Stimulated activated CD8-positive, alpha-beta memory T cell treated with anti-CD3 and anti-CD28 coated beads, Interleukin-15, amount 100 ng/mL, for 4 hours (primary cell): Measurements from ENCODE around the gene AGL.
"Not testable (repeated sequence)": the region's sequence is repeated elsewhere in the genome, so short reads cannot be mapped to it uniquely, and the experiment has no call there.

Experiments used
- DNase-seq, 2 donors: peaks; one replicate each; pipeline ENCODE4 v3.0.0-alpha.2; 2020; ENCODE audit warnings: low read depth in 2 of 2

The AGL gene

DNA sequence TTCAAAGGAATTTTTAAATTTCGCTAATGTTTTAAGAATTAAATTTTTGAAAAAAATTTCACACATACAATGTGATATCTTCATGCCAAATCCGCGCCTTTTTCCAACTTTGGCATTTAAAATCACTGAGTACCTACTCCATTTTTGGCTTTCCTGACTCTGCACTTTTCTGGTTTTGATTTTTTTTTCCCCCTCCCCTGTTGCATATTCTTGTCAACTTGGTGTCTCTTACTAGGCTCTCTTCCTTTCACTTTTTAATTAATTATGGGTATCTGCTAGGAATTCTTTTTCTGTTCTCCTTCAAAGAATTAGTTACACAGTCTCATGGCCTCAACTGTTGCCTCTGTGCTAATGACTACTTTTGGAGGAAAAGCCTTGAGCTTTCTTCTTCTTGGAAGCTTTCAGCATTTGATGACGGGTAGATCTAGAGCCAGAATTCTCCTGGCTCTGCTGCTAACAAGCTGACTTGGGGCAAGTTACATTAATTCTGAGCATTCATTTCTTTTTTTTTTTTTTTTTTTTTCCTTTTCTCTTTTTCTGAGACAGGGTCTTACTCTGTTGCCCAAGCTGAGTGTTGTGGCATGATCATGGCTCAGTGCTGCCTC lies 1.8 kb downstream of the AGL start:
- no peak for DNase-seq

DNA sequence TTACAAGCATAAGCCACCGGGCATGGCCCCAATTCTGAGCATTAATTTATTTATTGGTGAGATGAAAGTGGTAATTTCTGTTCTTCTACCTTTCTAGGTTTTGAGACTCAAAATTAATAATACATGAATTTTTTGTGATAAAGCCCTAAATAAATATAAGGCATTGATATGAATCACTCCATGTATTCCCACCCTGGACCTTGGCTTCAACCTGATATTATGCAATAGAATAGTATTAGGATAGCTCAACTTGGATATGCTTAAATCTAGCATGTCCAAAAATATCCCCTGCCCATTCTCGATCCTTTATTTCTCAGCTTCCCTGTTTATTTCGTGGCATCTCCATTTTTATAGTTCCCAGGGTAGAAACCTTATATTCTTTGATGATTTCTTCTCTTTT lies 2.5 kb downstream of the AGL start:
- DNase-seq, result no peak

DNA sequence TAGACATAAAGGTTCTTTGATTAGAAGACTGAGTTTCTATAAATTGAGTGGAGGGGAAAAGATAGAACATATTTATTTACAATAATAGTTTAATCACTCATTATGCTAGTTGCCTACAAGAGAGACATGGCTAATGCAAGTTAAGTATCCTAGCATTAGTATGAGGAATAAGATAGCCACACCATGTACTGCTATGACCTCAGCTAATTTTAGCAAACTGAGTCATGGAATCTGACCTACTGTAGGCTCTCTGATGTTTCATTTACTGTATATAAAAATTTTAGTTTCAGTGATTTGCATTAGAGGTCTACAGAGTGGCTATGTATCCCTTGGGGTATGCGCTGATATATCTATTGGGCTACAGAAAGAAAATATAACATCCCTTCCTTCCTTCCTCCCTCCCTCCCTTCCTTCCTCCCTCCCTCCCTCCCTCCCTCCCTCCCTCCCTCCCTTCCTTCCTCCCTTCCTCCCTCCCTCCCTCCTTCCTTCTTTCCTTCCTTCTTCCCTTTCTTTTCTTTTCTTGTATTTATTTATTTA lies 5.8 kb downstream of the AGL start:
- DNase-seq, result no peak

DNA sequence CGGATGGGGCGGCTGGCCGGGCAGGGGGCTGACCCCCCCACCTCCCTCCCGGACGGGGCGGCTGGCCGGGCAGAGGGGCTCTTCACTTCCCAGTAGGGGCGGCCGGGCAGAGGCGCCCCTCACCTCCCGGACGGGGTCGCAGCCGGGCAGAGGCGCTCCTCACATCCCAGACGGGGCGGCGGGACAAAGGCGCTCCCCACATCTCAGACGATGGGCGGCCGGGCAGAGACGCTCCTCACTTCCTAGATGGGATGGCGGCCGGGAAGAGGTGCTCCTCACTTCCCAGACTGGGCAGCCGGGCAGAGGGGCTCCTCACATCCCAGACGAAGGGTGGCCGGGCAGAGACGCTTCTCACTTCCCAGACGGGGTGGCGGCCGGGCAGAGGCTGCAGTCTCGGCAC lies 6.9 kb downstream of the AGL start:
- DNase-seq, result not testable (repeated sequence)

DNA sequence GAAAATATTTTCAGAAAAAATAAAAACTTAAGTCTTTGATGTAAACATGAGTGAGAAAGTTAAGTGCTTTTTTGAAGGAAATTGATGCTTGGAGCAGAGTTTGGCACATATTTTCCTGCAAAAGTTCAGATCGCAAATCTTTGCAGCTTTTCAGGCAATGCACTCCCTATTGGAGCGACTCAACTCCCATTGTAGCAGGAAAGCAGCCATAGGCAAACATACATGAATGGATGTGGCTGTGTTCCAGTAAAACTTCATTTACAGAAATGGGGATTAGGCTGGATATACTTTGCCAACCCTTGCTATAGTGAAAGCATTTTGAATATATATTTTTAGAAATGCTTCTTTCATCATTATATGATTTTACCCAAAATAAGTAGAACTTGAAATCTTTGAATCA lies 8.1 kb downstream of the AGL start:
- no peak for DNase-seq

DNA sequence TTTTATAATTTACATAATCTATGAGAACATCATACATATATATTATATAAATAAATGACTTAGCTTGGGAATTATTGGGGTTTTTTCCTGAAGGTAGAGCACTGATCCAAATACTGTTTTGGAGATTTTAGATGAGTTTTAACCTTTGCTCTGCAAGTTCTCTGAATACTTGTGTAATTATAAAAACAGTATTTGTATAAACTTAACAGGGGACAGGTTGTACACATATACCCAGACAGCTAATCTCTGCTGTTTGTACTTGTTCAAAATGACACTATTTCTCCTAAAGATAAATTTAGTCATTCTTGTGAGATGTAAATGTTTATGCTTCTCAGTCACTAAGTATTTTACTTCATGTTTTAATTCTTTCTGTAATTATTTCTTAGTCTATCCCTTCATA lies 8.7 kb downstream of the AGL start:
- DNase-seq, result no peak

DNA sequence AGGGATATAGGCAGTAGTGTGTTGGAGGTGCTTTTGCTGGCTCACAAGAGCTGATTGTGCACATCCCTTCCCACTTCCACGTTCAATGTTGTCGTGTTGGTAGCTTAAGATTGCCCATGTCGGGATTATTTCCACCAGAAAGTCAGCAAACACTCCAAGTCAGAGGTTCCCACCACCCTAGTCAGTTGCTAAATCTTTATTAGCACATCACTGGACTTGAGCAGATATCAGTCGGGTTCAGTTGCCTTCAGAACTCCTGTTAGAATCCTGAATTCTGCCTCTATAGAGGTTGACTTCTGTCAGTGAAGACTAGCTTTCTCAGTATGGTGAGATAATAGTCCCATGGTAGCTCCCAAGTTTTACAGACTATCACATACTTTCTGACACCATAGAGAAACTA lies 10.5 kb downstream of the AGL start:
- DNase-seq, result no peak

DNA sequence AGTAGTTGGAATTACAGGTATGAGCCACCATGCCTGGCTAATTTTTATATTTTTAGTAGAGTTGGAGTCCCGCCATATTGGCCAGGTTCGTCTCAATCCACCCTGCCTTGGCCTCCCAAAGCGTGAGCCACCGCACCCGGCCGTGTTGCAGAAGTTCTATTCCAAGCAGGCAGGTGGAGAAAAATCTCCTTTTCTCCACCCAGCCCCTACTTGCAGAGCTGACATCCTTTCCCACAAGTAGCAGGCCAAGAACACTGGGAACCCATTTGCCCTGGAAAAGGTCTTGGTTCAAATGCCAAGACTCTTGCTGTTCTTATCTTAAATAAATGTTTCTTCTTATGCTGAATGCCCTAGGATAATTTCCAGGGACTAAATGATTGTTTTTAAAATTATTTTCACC lies 17.5 kb downstream of the AGL start:
- DNase-seq, result no peak

DNA sequence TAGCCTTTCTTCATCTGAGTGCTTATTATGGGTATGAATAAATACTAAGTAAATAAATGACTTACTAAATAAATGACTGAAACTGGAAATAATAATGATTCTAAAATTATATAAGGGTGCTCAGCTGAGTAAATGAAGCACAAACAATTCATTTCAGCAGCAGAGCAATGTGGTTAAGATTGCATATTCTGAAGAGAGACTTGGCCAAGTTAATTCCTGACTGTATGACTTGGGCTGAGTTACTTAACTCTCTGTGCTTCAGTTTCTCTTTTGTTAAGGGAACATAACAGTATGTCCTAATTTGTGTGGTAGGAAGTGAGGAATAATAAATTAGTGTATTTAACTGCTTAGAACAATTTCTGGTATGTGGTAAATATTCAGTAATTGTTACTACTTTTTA lies 19.1 kb downstream of the AGL start:
- DNase-seq, result no peak

DNA sequence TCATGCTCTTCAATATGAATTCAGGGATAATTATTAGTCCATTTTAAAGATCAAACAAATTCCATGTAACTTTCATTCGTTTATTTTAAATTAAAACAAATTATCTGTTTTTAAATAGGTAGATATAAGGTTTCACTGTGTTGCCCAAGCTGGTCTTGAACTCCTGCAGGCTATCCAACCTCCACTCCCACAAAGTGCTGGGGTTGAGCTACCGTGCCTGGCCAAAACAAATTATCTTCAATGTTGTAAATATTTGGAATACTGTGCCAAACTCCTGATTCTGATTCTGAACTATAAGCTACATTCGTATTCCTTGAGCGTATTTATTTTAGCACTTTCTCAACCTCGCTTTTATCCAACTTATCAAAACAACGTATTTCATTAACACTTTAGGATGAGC lies 19.6 kb downstream of the AGL start:
- no peak for DNase-seq

DNA sequence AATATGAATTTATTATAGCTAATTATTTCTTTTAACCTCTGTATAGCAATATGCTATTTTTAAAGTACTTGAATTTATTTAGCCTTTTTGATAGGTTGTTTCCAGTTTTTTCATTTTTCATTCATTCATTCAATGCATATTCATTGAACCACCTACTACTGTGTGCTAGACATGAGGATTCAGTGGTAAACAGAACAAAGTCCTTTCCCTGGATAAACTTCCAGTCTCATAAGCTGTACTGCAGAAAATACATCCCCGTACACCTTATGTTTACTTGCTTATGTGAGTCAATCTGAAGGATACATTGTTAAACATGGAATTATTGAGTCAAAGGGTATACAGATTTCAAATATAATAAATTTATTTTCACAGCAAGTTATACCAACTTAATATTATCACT lies 21.9 kb downstream of the AGL start:
- no peak for DNase-seq

DNA sequence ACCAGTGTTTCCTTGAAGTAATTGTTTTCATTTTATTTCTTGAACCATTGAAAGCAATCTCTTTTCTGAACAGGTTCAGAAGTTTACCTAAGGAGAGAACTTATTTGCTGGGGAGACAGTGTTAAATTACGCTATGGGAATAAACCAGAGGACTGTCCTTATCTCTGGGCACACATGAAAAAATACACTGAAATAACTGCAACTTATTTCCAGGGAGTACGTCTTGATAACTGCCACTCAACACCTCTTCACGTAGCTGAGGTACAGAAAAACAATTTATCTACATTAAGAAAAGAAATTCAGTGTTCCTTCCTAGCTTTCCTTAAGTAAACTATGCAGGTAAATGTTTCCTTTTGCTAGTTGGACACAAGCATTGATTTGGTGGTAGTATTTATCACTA lies 27.4 kb downstream of the AGL start:
- no peak for DNase-seq

DNA sequence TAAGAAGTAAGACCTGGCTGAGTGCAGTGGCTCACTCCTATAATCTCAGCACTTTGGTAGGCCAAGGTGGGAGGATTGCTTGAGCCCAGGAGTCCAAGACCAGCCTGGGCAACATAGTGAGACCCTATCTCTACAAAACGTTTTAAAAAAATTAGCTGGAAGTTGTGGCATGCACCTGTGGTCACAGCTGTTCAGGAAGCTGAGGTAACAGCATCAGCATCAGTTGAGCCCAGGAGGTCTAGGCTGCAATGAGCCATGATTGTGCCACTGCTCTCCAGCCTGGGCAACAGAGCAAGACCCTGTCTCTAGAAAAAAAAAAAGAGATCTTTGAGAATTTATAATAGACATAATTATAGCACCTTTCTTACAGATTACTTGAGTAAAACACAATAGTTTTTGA lies 36.0 kb downstream of the AGL start:
- no peak for DNase-seq

DNA sequence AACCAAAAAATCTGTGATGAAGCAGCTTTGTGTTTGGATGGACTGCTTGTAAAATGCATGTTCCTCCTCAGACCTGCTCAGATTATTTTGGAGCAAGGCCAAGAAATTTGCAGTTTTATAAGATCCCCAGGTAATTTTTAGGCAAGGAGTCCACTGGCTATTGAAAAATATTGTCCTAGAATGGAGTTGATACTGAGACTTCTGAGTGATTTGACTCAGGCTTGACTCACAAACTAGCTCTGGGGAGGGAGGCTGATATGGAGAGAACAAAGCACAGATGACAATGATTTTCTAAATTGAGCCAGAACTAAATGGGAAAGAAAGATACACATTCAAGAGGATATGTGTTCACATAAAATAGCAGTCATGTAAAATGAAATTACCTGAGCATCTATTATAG lies 36.7 kb downstream of the AGL start:
- no peak for DNase-seq

DNA sequence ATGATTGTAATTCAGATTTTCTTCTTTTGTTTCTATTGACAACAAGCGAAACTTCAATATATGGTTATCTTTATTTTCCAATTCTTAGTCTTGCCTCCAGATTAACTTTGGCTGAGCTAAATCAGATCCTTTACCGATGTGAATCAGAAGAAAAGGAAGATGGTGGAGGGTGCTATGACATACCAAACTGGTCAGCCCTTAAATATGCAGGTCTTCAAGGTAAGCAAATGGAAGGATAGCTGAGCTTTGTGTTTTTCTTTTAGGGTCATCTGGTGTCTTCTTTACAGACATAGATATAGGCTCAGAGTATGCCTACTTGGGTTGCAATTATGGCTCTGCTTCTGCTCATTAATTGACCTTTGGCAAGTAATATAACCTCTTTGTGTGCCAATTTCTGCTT lies 37.7 kb downstream of the AGL start:
- DNase-seq, result no peak

DNA sequence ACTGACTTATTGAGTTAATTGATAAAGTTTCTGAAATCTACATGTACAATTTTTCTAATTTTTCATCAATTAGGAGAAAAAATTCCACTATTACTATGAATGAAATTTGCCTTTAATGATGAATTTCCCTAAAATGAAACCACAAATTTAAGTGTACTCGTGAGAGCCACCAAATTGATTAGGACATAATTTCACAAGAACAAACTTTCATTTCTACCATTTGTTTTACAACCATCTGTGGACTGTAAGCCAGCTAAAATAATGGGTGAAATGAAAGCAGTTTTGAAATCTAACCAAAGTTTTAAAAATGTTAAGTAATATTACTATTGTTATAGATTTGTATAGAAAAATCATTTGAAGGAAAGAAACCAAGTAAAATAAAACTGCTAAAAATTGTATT lies 41.8 kb downstream of the AGL start:
- DNase-seq, result no peak

DNA sequence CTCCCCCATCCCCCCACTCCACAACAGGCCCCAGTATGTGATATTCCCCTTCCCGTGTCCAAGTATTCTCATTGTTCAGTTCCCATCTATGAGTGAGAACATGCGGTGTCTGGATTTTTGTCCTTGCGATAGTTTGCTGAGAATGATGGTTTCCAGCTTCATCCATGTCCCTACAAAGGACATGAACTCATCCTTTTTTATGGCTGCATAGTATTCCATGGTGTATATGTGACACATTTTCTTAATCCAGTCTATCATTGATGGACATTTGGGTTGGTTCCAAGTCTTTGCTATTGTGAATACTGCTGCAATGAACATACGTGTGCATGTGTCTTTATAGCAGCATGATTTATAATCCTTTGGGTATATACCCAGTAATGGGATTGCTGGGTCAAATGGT lies 53.1 kb downstream of the AGL start:
- DNase-seq, result not testable (repeated sequence)

DNA sequence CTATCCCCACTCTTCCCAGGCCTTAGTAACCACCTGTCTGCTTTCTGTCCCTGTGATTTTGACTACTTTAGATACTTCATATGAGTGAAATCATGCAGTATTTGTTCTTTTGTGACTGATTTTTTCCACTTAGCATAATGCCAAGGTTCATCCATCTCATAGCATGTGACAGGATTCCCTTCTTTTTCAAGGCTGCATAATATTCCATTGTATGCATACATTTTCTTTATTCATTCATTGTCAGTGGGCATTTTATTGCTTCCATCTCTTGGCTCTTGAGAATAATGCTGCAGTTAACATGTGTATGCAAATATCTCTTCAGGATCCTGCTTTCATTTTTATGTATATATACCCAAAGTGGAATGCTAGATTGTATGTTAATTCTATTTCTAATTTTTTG lies 56.4 kb downstream of the AGL start:
- no peak for DNase-seq

DNA sequence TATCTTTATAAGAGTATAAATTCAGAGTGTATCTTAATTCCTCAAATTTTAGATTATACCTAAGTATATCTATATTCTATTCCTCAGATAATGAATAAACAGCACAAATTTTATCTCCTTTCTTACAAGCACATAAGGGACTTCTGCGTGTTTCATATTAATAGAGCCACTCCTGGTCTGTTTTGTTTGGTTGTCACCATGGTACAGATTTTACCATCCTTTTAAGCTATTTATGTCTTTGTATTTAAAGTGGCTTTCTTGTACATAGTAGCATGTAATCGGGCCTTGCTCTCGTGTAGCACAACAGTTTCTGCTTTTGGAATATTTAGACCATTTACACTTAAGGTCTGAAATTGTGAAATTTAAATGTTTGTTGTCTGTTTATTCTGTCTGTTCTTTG lies 67.1 kb downstream of the AGL start:
- no peak for DNase-seq

DNA sequence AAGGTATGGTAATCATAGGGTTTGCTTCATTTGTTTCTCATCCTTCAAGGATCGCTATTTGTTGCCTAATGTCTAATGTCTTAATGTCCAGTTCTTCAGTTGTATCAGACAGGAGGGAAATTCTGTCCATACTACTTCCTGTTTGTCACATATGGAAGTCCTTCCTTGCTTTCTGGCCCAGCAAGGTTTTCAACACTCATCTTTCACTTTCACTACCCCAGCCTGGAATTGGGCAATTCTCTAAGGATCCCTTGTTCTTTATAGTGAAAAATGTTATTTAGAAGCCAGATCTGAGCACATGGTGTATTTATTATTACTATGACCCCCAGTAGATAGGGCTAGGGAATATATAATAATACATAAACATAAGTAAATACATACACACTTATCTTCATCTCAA lies 69.1 kb downstream of the AGL start:
- no peak for DNase-seq

DNA sequence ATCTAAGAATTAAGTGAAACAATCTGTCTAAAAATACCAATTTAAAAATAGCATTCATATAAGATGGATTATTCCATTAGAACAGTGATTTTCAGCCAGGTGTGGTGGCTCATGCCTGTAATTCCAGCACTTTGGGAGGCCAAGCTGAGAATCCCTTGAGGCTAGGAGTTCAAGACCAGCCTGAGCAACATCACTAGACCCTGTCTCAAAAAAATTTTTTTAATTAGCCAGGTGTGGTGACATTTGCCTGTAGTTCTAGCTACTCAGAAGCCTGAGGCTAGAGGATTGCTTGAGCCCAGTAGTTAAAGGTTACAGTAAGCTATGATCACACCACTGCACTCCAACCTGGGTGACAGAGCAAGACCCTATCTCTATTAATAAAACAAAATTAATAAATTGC lies 84.6 kb downstream of the AGL start:
- DNase-seq, result no peak

DNA sequence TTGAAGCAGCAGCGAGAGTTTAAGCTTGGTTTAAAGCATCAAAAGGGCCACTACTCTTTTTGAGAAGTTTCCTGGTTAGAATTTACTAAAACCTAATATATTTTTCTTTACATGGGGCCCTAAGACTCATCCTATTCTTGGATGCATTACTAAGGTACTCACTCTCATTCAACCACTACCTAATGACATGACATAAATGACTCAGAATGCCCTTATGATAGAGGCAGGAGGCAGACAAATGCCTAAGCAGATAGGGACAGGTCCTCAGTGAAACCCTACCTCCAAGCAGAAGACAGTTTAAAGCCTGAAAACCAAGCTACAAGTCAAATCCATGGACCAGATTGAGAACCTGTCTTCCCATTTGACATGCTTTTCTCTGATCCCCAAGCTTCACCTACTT lies 85.4 kb downstream of the AGL start:
- no peak for DNase-seq

DNA sequence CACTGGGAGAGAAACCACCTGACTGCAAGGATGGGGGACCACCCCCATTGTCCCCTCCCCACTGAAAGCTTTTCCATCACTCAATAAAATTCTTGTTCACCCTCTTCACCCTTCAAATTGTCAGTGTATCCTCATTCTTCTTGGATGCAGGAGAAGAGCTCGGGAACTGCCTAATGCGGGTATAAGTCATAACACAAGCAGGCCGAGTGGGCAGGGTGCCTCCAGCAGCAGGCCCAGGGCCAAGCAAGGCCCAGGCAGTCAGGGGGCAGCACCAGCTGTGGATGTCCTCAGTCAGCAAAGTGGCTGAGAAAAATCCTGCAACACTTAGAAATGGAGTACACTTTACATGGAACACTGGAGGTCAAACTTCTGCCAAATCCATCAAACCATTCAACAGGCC lies 85.9 kb downstream of the AGL start:
- DNase-seq, result no peak

DNA sequence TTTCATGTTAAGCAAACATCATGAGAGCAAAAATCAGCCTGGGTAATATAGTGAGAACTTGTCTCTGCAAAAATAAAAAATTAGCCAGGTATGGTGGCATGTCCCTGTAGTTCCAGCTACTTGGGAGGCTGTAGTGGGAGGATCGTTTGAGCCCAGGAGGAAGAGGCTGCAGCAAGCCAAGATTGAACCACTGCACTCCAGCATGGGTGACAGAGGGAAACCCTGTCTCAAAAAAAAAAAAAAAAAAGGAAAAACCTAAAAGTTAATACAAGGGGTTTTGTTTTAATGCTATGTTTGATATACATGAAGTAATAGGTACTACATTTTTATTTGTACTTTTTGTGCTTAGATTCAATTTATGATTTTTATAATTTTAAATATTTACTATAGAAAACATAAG lies 92.6 kb downstream of the AGL start:
- DNase-seq, result no peak
